GM12872 (cell line): ENCODE measurements around the gene CDCA8.

Source experiments
- CTCF ChIP-seq: IDR thresholded peaks from 3 replicates; pipeline ENCODE4 v1.5.1; 2011; ENCODE audit warnings: low read depth, mild to moderate bottlenecking, low read length, moderate library complexity; ENCODE audit not compliant: insufficient read depth

CDCA8 gene

GRCh38 chr1:37692078-37692833, at the start of gene CDCA8:
CDCA8 (plus strand) TSS chr1:37692516; CDS start chr1:37692691, 175 bp downstream.
- TF ChIP-seq CTCF, result peak; percentile 74

- TF ChIP-seq CTCF, result no peak
Measured at GRCh38 chr1:37647281-37647680, 45.0 kb upstream of the CDCA8 start.

- TF ChIP-seq CTCF, result no peak
Measured at GRCh38 chr1:37650173-37650572, 42.1 kb upstream of the CDCA8 start.

GRCh38 chr1:37650721-37651120, 41.6 kb upstream of the CDCA8 start:
- TF ChIP-seq CTCF, result no peak

GRCh38 chr1:37651803-37652202, 40.5 kb upstream of the CDCA8 start:
- no peak for TF ChIP-seq CTCF

- TF ChIP-seq CTCF, result no peak
Measured at GRCh38 chr1:37652976-37653375, 39.3 kb upstream of the CDCA8 start.

GRCh38 chr1:37653906-37654305, 38.4 kb upstream of the CDCA8 start:
- TF ChIP-seq CTCF, result no peak
